ENCODE measurements around the gene GPSM3. TPM values are rescaled to one million over a fixed set of nuclear protein-coding genes. Genes with fewer than 3 reads are reported as not detected.

Gene GPSM3
- 28.1 TPM for total RNA-seq
- 6.2 TPM for polyA plus RNA-seq (ENCODE audit: insufficient read depth, low read depth, low replicate concordance)
- long read RNA-seq, donor 1, transcript GPSM3-206 (4 exons, 1,476 nt) = major isoform, 6 of 6 reads
- long read RNA-seq, donor 1, partial matches to known transcripts = 0 of 6 reads
- long read RNA-seq, donor 1, other reads (novel, unspliced or antisense) = 0 of 6 reads
- long read RNA-seq, donor 2, partial matches to known transcripts = 0 of 3 reads
- long read RNA-seq, donor 2, other reads (novel, unspliced or antisense) = 0 of 3 reads
- long read RNA-seq, donor 3, partial matches to known transcripts = 0 of 1 reads
- long read RNA-seq, donor 3, other reads (novel, unspliced or antisense) = 0 of 1 reads
- long read RNA-seq, donor 4, partial matches to known transcripts = 0 of 3 reads
- long read RNA-seq, donor 4, other reads (novel, unspliced or antisense) = 0 of 3 reads
- long read RNA-seq, donor 5 = 0 reads
- long read RNA-seq, donor 6, partial matches to known transcripts = 0 of 5 reads
- long read RNA-seq, donor 6, other reads (novel, unspliced or antisense) = 0 of 5 reads
- long read RNA-seq, donor 7, partial matches to known transcripts = 6 of 14 reads
- long read RNA-seq, donor 7, other reads (novel, unspliced or antisense) = 7 of 14 reads
- long read RNA-seq, donor 8, partial matches to known transcripts = 0 of 4 reads
- long read RNA-seq, donor 8, other reads (novel, unspliced or antisense) = 0 of 4 reads
- long read RNA-seq, donor 9, partial matches to known transcripts = 0 of 3 reads
- long read RNA-seq, donor 9, other reads (novel, unspliced or antisense) = 0 of 3 reads
- long read RNA-seq, donor 10, partial matches to known transcripts = 0 of 1 reads
- long read RNA-seq, donor 10, other reads (novel, unspliced or antisense) = 0 of 1 reads

- H3K4me3 ChIP-seq (ENCODE audit: low read length in 3 of 3) = peak within 1 kb of the TSS in 2 of 3 donors; percentile 11 to 43
- intact Hi-C loops (cut with DNase I) = no loop called here
- peak within 1 kb of the TSS in 1 of 3 donors; percentile 94 for H3K9ac ChIP-seq (ENCODE audit: low read length in 3 of 3)
- TF ChIP-seq CTCF (IDR thresholded peaks at IDR 0.05; ENCODE audit: borderline replicate concordance, extremely low read depth, insufficient read depth) = no peak
- DNase-seq (peak in 4 of 5 donors; percentile 41 to 87 (median 70)), FAIRE-seq (no peak)
- H3K4me1 ChIP-seq (ENCODE audit: control insufficient read depth in 2 of 3, insufficient read depth in 2 of 3, low read depth in 1 of 3, low read length in 3 of 3) = peaks cover 2 to 36% (median 19%) of the 10 kb centered on the region in 3 donors
- H3K9me3 ChIP-seq (ENCODE audit: control insufficient read depth in 2 of 3, insufficient read depth in 1 of 3, low read length in 3 of 3) = no peaks in the 10 kb centered on the region
- H3K27ac ChIP-seq (ENCODE audit: low read depth in 2 of 2, low read length in 2 of 2) = peak within 1 kb of the TSS; percentile 75 to 98
- no peaks in the 10 kb centered on the region for H3K27me3 ChIP-seq (ENCODE audit: control insufficient read depth, insufficient read depth, low read length)
- H3K36me3 ChIP-seq (ENCODE audit: control insufficient read depth in 2 of 3, insufficient read depth in 3 of 3, low read length in 3 of 3) = peaks cover 0 to 2% (median 2%) of the 10 kb centered on the region in 3 donors
Observed at GRCh38 chr6:32192608-32193039, at the start of gene GPSM3. GPSM3 (minus strand) TSS chr6:32192643; CDS start chr6:32192513, 130 bp downstream.

- Histone ChIP-seq H3K4me3 (ENCODE audit: low read length in 3 of 3) (no peak overlapping the region), H3K27ac (ENCODE audit: low read depth in 2 of 2, low read length in 2 of 2) (no peak overlapping the region), H3K9me3 (ENCODE audit: control insufficient read depth in 2 of 3, insufficient read depth in 1 of 3, low read length in 3 of 3) (no peaks in the 10 kb centered on the region), H3K27me3 (ENCODE audit: control insufficient read depth, insufficient read depth, low read length) (no peaks in the 10 kb centered on the region), H3K9ac (ENCODE audit: low read length in 3 of 3) (no peak overlapping the region), H3K4me1 (ENCODE audit: control insufficient read depth in 2 of 3, insufficient read depth in 2 of 3, low read depth in 1 of 3, low read length in 3 of 3) (peaks cover 0 to 3% (median 0%) of the 10 kb centered on the region in 3 donors), H3K36me3 (ENCODE audit: control insufficient read depth in 2 of 3, insufficient read depth in 3 of 3, low read length in 3 of 3) (no peaks in the 10 kb centered on the region)
- no peak for TF ChIP-seq CTCF (IDR thresholded peaks at IDR 0.05; ENCODE audit: borderline replicate concordance, extremely low read depth, insufficient read depth)
- FAIRE-seq (no peak), DNase-seq (no peak)
- intact Hi-C loops (cut with DNase I) = no loop called here
Observed at GRCh38 chr6:32240686-32241085, 48.2 kb upstream of the GPSM3 start.

- no peak overlapping the region for H3K9ac ChIP-seq (ENCODE audit: low read length in 3 of 3)
- peaks cover 0 to 3% (median 0%) of the 10 kb centered on the region in 3 donors for H3K4me1 ChIP-seq (ENCODE audit: control insufficient read depth in 2 of 3, insufficient read depth in 2 of 3, low read depth in 1 of 3, low read length in 3 of 3)
- H3K4me3 ChIP-seq (ENCODE audit: low read length in 3 of 3) = no peak overlapping the region
- H3K27ac ChIP-seq (ENCODE audit: low read depth in 2 of 2, low read length in 2 of 2) = no peak overlapping the region
- H3K9me3 ChIP-seq (ENCODE audit: control insufficient read depth in 2 of 3, insufficient read depth in 1 of 3, low read length in 3 of 3) = no peaks in the 10 kb centered on the region
- FAIRE-seq (no peak), DNase-seq (no peak)
- no peaks in the 10 kb centered on the region for H3K27me3 ChIP-seq (ENCODE audit: control insufficient read depth, insufficient read depth, low read length)
- TF ChIP-seq CTCF (IDR thresholded peaks at IDR 0.05; ENCODE audit: borderline replicate concordance, extremely low read depth, insufficient read depth) = no peak
- H3K36me3 ChIP-seq (ENCODE audit: control insufficient read depth in 2 of 3, insufficient read depth in 3 of 3, low read length in 3 of 3) = no peaks in the 10 kb centered on the region
- intact Hi-C loops (cut with DNase I) = no loop called here
Observed at GRCh38 chr6:32239462-32239861, 47.0 kb upstream of the GPSM3 start.

Data from kidney (tissue), 22 donors.